GM15510 (cell line): ENCODE results near the gene CFAP410.

ENCODE experiments used
- POLR2A ChIP-seq: IDR thresholded peaks from 3 replicates; pipeline ENCODE4 v1.6.1; 2011; ENCODE audit warnings: borderline replicate concordance; ENCODE audit not compliant: insufficient read length; ENCODE audit errors: extremely low read depth

Gene CFAP410

GRCh38 chr21:44321846-44322450, 17.2 kb downstream of the CFAP410 start:
- no peak for TF ChIP-seq POLR2A

GRCh38 chr21:44320847-44321246, 18.3 kb downstream of the CFAP410 start:
- TF ChIP-seq POLR2A: no peak

- no peak for TF ChIP-seq POLR2A
These were observed 19.7 kb downstream of the CFAP410 start for GRCh38 chr21:44319407-44320065.

- TF ChIP-seq POLR2A: no peak
These were observed 20.5 kb downstream of the CFAP410 start for GRCh38 chr21:44318489-44319285.

GRCh38 chr21:44317871-44318270, 21.3 kb downstream of the CFAP410 start:
- TF ChIP-seq POLR2A: no peak

- TF ChIP-seq POLR2A: no peak
These were observed 21.9 kb downstream of the CFAP410 start for GRCh38 chr21:44317241-44317782.

- no peak for TF ChIP-seq POLR2A
These were observed 22.8 kb downstream of the CFAP410 start for GRCh38 chr21:44316277-44316900.

- no peak for TF ChIP-seq POLR2A
These were observed 23.4 kb downstream of the CFAP410 start for GRCh38 chr21:44315691-44316203.

GRCh38 chr21:44314561-44314960, 24.6 kb downstream of the CFAP410 start:
- TF ChIP-seq POLR2A: no peak

GRCh38 chr21:44314128-44314527, 25.1 kb downstream of the CFAP410 start:
- no peak for TF ChIP-seq POLR2A

GRCh38 chr21:44313451-44313850, 25.7 kb downstream of the CFAP410 start:
- no peak for TF ChIP-seq POLR2A

- no peak for TF ChIP-seq POLR2A
These were observed 26.5 kb downstream of the CFAP410 start for GRCh38 chr21:44312716-44313115.

- TF ChIP-seq POLR2A: no peak
These were observed 27.1 kb downstream of the CFAP410 start for GRCh38 chr21:44312089-44312488.

- TF ChIP-seq POLR2A: no peak
These were observed 28.3 kb downstream of the CFAP410 start for GRCh38 chr21:44310628-44311507.
